Esophagus squamous epithelium (tissue), 5 donors: ENCODE data around the gene CBLB. TPM values are rescaled to one million over a fixed set of nuclear protein-coding genes. Genes with fewer than 3 reads are reported as not detected.

Experiments used
- DNase-seq: peaks from one replicate; lab custom pipeline; 2025; lab: John Stamatoyannopoulos, UW
- H3K27ac ChIP-seq, 4 donors: fragments of 200-600 bp; sonication (generic); one replicate each; pipeline ENCODE4 v1.5.1; 2016 to 2019; ENCODE audit warnings: mild to moderate bottlenecking in 1 of 4
- H3K27me3 ChIP-seq, 4 donors: fragments of 200-600 bp; sonication (generic); 1 replicate in 3 of 4; 2 replicates in 1 of 4; pipeline versions ENCODE4 v1.5.1 to v1.6.0; 2017 to 2021; ENCODE audit warnings: antibody characterized with exemption in 1 of 4
- H3K36me3 ChIP-seq, 3 donors: fragments of 200-600 bp; sonication (generic); one replicate each; pipeline ENCODE4 v1.5.1; 2016 to 2019
- H3K4me1 ChIP-seq, 3 donors: fragments of 200-600 bp; sonication (generic); one replicate each; pipeline ENCODE4 v1.5.1; 2017 to 2019
- H3K4me3 ChIP-seq, 4 donors: fragments of 200-600 bp; sonication (generic); 1 replicate in 3 of 4; 2 replicates in 1 of 4; pipeline ENCODE4 v1.5.1; 2016 to 2019; ENCODE audit warnings: mild to moderate bottlenecking in 2 of 4, moderate library complexity in 1 of 4
- H3K9me3 ChIP-seq, 3 donors: fragments of 200-600 bp; sonication (generic); one replicate each; pipeline ENCODE4 v1.5.1; 2016 to 2019
- POLR2A ChIP-seq, 4 donors: fragments of 450-650 bp; IDR thresholded peaks; one replicate each; pipeline ENCODE4 v1.6.1; 2017; ENCODE audit warnings: antibody characterized with exemption in 4 of 4, mild to moderate bottlenecking in 4 of 4, moderate library complexity in 3 of 4
- WGBS, 2 donors: methylation state at CpG; one replicate each; pipeline ENCODE4 v1.1.5; 2018; 5-methylcytosine and 5-hydroxymethylcytosine counted together
- intact Hi-C: fragments of 100-400 bp; cut with DNase I; formaldehyde crosslinking; loops from one replicate; pipeline ENCODE4 v1.15.0; 2022
- total RNA-seq, 4 donors: library from RNA; depleted of rRNA; stranded (reverse); fragments of >200 nt; gene quantifications; one replicate each; pipeline ENCODE4 v1.1.0, GENCODE V29; 2016
- TF ChIP-seq, protein P1 (sequence below), 6 experiments: fragments of 450-650 bp in 4 of 6; fragments of 200-600 bp in 2 of 6; sonication (generic) in 2 of 6; IDR thresholded peaks; one replicate each; pipeline ENCODE4 v1.5.1; 2016 to 2019; ENCODE audit warnings: antibody characterized with exemption in 6 of 6, mild to moderate bottlenecking in 4 of 6, moderate library complexity in 4 of 6
- donor health status: DM: yes; HTN: yes; CAD: no.

Gene CBLB
- total RNA-seq, 4 donors from 2014 or later: 6.7 to 29.4 (median 19.6) TPM

GRCh38 chr3:105864212-105864611, 4.6 kb downstream of the CBLB start:
- peak overlapping the region in 2 of 4 donors; percentile 6 to 97 for H3K27ac ChIP-seq
- TF ChIP-seq, protein P1, sequence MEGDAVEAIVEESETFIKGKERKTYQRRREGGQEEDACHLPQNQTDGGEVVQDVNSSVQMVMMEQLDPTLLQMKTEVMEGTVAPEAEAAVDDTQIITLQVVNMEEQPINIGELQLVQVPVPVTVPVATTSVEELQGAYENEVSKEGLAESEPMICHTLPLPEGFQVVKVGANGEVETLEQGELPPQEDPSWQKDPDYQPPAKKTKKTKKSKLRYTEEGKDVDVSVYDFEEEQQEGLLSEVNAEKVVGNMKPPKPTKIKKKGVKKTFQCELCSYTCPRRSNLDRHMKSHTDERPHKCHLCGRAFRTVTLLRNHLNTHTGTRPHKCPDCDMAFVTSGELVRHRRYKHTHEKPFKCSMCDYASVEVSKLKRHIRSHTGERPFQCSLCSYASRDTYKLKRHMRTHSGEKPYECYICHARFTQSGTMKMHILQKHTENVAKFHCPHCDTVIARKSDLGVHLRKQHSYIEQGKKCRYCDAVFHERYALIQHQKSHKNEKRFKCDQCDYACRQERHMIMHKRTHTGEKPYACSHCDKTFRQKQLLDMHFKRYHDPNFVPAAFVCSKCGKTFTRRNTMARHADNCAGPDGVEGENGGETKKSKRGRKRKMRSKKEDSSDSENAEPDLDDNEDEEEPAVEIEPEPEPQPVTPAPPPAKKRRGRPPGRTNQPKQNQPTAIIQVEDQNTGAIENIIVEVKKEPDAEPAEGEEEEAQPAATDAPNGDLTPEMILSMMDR (IDR thresholded peaks at IDR 0.05): no peak
- H3K36me3 ChIP-seq: peaks cover 0 to 15% (median 0%) of the 10 kb centered on the region in 3 donors
- H3K4me3 ChIP-seq: peak overlapping the region in 2 of 4 donors; percentile 8 to 93
- H3K9me3 ChIP-seq: no peaks in the 10 kb centered on the region
- H3K27me3 ChIP-seq: no peaks in the 10 kb centered on the region
- 75 to 92% methylated on average over 4 of the region's 4 CpGs for WGBS, 2 donors
- intact Hi-C loops: no loop called here
- H3K4me1 ChIP-seq: peaks cover 0 to 58% (median 3%) of the 10 kb centered on the region in 3 donors
- DNase-seq: no peak

- DNase-seq: no peak
- H3K27ac ChIP-seq: no peak overlapping the region
- intact Hi-C loops: no loop called here
- WGBS, 2 donors: 91 to 94% methylated on average over 1 of the region's 1 CpG
- TF ChIP-seq, protein P1 (IDR thresholded peaks at IDR 0.05): no peak
- no peak for TF ChIP-seq POLR2A (IDR thresholded peaks at IDR 0.05)
- peaks cover 0 to 58% (median 3%) of the 10 kb centered on the region in 3 donors for H3K4me1 ChIP-seq
- peak overlapping the region in 1 of 4 donors; percentile 93 for H3K4me3 ChIP-seq
- H3K27me3 ChIP-seq: no peaks in the 10 kb centered on the region
- H3K36me3 ChIP-seq: peaks cover 0 to 21% (median 0%) of the 10 kb centered on the region in 3 donors
- no peaks in the 10 kb centered on the region for H3K9me3 ChIP-seq
Measured at GRCh38 chr3:105863608-105864007, 5.2 kb downstream of the CBLB start.

GRCh38 chr3:105862217-105862616, 6.6 kb downstream of the CBLB start:
- no peaks in the 10 kb centered on the region for H3K27me3 ChIP-seq
- peaks cover 0 to 65% (median 3%) of the 10 kb centered on the region in 3 donors for H3K4me1 ChIP-seq
- peak overlapping the region in 1 of 4 donors; percentile 9 for H3K4me3 ChIP-seq
- no peak overlapping the region for H3K27ac ChIP-seq
- DNase-seq: no peak
- H3K9me3 ChIP-seq: no peaks in the 10 kb centered on the region
- WGBS, 2 donors: 82 to 85% methylated on average over 3 of the region's 3 CpGs
- intact Hi-C loops: no loop called here
- H3K36me3 ChIP-seq: peaks cover 0 to 32% (median 0%) of the 10 kb centered on the region in 3 donors
- no peak for TF ChIP-seq POLR2A (IDR thresholded peaks at IDR 0.05)
- TF ChIP-seq, protein P1 (IDR thresholded peaks at IDR 0.05): no peak

GRCh38 chr3:105860641-105861040, 8.2 kb downstream of the CBLB start:
- Histone ChIP-seq H3K4me3 (no peak overlapping the region), H3K4me1 (peaks cover 0 to 49% (median 3%) of the 10 kb centered on the region in 3 donors), H3K9me3 (no peaks in the 10 kb centered on the region), H3K27ac (peak overlapping the region in 3 of 4 donors; percentile 11 to 42 (median 14)), H3K27me3 (no peaks in the 10 kb centered on the region), H3K36me3 (peaks cover 0 to 32% (median 0%) of the 10 kb centered on the region in 3 donors)
- TF ChIP-seq, protein P1 (IDR thresholded peaks at IDR 0.05): no peak
- no peak for TF ChIP-seq POLR2A (IDR thresholded peaks at IDR 0.05)
- DNase-seq: no peak
- 52 to 76% methylated on average over 1 of the region's 1 CpG for WGBS, 2 donors
- intact Hi-C loops: no loop called here

GRCh38 chr3:105858017-105858416, 10.8 kb downstream of the CBLB start:
- Histone ChIP-seq H3K27ac (no peak overlapping the region), H3K9me3 (no peaks in the 10 kb centered on the region), H3K36me3 (peaks cover 0 to 54% (median 0%) of the 10 kb centered on the region in 3 donors), H3K27me3 (no peaks in the 10 kb centered on the region), H3K4me3 (no peak overlapping the region), H3K4me1 (peaks cover 0 to 29% (median 0%) of the 10 kb centered on the region in 3 donors)
- TF ChIP-seq POLR2A (IDR thresholded peaks at IDR 0.05): no peak
- TF ChIP-seq, protein P1 (IDR thresholded peaks at IDR 0.05): no peak
- intact Hi-C loops: no loop called here
- no peak for DNase-seq
- 86% methylated on average over 3 of the region's 3 CpGs for WGBS, 2 donors
